Measurements from ENCODE around the gene LRRC3B.

LRRC3B gene

DNA sequence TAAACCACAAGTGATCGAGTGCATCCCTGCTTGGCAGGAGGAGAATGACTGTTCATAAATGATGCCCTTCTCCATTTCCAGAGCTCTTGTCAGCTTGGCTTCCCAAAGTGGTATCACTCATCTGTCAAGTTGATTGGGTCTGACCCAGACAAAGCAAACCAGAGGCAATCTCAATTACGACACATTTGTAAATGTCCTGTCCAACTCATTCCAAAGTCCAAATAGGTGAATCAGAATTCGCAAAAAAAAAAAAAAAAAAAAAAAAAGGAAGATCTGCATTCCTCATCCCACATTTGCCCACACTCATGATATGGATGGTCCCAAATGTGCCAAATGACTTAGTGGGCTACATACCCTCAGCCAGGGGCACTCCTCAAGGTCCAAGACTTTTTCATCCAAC lies 91.9 kb downstream of the LRRC3B start:
- no peak for DNase-seq

DNA sequence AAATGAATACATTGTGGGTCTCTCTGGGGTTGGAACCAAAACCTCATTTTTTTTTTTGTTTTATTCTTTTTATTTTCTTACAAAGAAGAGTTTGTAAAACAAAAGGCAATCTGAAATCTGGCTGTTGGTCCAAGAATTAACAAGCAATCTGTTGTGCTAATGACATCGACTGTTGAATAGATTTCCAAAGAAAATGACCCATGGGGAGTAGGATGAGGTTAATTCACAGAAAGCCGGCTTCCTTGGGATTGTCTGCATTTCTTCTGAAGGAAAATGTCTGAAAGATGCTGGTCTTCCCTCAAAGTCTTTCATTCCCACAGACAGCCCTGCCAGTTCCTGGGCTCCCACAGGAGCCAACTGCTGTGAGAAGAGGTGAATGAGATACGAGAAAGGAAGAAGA lies 92.9 kb downstream of the LRRC3B start:
- no peak for DNase-seq

DNA sequence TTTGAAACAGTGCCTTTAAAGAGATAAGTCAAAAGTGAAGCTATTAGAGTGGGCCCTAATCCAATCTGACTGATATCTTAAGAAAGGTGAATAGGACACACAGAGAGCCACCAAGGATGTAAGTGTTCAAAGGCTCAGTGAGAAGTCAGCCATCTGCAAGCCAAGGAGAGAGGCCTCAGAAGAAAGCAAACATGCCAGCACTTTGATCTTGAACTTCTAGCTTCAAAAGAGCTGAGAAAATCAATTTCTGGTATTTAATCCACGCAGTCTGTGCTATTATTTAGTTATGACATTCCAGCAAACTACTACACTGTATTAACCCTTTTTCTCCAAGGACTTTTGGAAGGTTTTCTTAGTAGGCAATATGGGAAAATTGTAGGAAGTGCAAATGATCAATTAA lies 95.7 kb downstream of the LRRC3B start:
- DNase-seq = no peak

DNA sequence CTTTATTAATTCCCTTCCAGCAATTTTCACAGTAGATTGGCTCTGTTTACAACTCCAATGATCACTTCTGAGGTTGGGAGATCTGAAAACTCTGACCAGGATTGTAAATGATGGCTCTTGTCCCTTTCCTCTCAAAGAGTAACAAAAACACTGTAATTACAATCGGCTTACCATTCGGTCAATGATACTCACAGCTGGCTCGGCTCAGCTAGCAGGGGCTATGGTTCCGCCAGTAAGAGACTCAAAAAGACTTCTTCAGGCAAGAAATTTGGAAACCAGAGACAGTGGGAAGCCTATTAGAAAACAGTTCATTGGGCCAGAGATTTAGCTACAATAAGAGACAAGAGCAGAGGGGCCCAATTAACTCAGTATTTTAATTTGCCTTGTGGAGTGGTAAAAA lies 96.6 kb downstream of the LRRC3B start:
- DNase-seq = no peak

DNA sequence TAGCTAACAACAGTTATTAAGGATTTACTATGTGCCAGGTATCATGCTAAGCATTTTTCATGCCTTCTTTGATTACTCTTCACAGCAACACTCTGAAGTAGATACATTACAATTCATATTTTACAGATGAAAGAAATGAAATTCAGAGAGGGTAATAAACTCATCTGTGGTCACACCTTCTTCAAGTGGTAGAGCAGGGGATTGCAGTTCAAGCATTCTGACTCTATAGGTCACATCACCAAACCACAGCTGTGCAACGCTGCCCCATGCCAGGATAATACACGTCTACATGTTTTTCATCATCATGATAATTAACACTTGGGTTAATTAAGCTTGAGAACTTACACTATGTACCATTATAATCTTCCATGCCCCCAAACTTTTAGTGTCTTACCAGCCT lies 98.5 kb downstream of the LRRC3B start:
- DNase-seq = no peak

DNA sequence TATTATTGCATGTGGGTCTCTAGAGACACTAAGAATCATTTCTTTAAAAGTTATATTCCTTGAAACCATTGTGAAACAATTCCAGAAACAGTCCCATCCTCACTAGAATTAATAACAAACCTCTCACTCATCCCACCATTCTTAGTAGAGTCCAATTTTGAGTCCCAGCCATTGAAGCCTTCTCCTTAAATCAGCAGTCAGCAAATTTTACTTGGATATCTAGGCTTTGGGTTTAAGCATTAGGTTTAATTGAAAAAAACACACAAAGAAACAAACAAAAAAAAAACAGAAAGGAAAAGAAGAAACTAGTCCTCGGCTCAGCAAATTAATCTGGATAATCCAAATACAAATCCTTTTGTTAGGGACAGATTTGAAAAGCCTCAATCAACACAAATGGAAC lies 109.3 kb downstream of the LRRC3B start:
- DNase-seq = no peak

DNA sequence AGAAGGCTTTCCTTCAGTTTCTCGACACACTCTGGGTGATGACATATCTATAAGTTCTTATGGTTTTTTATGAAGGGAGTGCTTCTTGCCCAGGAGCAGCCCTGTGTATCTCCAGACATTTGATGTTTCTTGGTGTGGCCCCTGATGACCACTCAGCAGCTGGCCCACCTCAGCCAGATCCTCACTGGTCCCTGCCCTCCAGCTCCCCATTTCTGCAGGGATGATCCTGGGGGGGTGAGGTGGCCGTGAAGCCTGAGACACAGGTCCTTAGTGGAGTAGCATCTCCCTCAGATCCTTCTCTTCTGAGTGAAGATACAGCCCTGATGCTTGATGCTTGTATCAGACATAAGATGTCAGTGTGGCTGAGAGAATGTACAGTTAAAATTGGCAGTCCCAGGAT lies 127.7 kb downstream of the LRRC3B start:
- DNase-seq = no peak

DNA sequence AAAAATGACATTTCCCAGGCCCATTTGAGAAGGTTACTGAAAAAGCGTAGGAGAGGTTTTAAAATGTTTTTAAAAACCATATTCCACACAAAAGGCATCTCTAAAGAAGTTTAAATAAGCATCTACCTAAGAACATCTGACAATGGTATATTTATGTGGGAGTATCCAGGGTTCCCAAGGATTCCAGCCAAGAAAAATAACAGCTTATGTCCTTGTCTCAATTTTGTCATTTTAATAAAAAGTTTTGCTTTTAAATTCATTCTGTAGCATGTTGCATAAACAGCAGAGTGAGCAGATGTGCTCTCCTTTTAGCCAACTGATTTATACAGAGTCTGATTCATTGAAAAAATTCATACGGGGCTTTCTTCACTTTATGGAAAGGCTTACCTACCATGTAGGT lies 129.9 kb downstream of the LRRC3B start:
- no peak for DNase-seq

DNA sequence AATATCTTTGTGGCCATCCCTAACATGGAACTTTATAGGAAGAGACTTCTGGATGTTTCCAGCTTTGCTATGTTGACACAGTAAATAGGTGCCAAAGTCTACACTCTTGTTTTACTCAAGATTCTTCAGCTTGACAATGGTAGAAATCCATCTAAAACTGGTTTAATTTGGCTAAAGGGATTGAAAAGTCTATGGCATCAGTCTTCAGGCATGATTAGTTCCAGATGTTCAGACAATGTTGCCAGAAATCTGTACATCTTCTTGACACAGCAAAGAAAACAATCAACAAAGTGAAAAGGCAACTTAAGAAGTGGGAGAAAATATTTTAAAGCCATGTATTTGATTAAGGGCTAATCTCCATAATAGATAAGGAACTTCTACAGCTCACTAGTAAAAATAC lies 130.5 kb downstream of the LRRC3B start:
- no peak for DNase-seq

DNA sequence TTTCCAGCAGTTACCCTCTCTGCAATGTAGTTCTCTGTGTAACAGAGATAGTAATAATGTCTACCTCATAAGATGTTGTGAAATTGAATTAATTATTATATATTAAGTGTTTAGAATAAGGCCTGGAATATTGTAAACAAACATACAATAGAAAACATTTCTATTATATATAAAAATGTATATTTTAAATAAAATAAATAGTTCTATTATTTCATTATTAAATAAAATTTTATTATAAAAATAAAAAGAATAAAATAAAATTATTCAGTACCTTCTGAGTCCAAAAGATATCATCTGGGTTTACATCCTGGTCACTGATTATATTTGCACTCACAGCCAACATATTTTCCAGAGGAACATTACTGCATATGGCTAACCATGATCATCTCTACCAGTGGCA lies 135.4 kb downstream of the LRRC3B start:
- no peak for DNase-seq

Measured in activated effector memory CD4-positive, alpha-beta T cell treated with Interleukin-2 at 50 U/mL for 16 hours (primary cell).